Ovary (tissue), 9 donors: ENCODE measurements around the gene FOXO6. TPM values are rescaled to one million over a fixed set of nuclear protein-coding genes. Genes with fewer than 3 reads are reported as not detected.

ENCODE experiments used
- DNase-seq, 5 donors: peaks; one replicate each; pipeline ENCODE4 v3.0.0-alpha.2; 2019 to 2020
- H3K27ac ChIP-seq, 2 donors: fragments of 200-600 bp; one replicate each; pipeline versions ENCODE4 v1.5.1 to v1.8.0; 2019 to 2022
- H3K27me3 ChIP-seq: fragments of 200-600 bp; one replicate; pipeline ENCODE4 v1.8.0; 2022
- H3K36me3 ChIP-seq: fragments of 200-600 bp; sonication (generic); one replicate; pipeline ENCODE4 v1.5.1; 2019
- H3K4me1 ChIP-seq: one replicate; pipeline ENCODE4 v1.8.1; 2013; ENCODE audit warnings: mild to moderate bottlenecking, moderate library complexity; ENCODE audit not compliant: insufficient read depth
- H3K4me3 ChIP-seq: fragments of 200-600 bp; sonication (generic); one replicate; pipeline ENCODE4 v1.5.1; 2017
- H3K9me3 ChIP-seq, 2 donors: fragments of 200-600 bp in 1 of 2; sonication (generic) in 1 of 2; one replicate each; pipeline versions ENCODE4 v1.5.1 to v1.8.1; 2013 to 2019; ENCODE audit warnings: mild to moderate bottlenecking in 1 of 2, moderate library complexity in 1 of 2
- CTCF ChIP-seq, 3 donors: fragments of 450-650 bp in 2 of 3; fragments of 200-600 bp in 1 of 3; IDR thresholded peaks; one replicate each; pipeline versions ENCODE4 v1.5.1 to v1.8.0; 2016 to 2022; ENCODE audit warnings: antibody characterized with exemption in 3 of 3, mild to moderate bottlenecking in 1 of 3
- EP300 ChIP-seq: sonication (generic); formaldehyde crosslinking; IDR thresholded peaks from one replicate; pipeline ENCODE4 v1.6.1; 2017; ENCODE audit warnings: antibody characterized with exemption
- POLR2A ChIP-seq: fragments of 450-650 bp; IDR thresholded peaks from one replicate; pipeline ENCODE4 v1.6.1; 2017; ENCODE audit warnings: antibody characterized with exemption, mild to moderate bottlenecking, moderate library complexity
- WGBS, 3 donors: extraction: QIAGEN DNeasy Blood & Tissue Kit in 1 of 3; methylation state at CpG; one replicate each; pipeline versions ENCODE4 v1.1.5 to v1.1.7; 2013 to 2017; 5-methylcytosine and 5-hydroxymethylcytosine counted together
- intact Hi-C, 4 donors: fragments of 100-400 bp; cut with DNase I; formaldehyde crosslinking; loops; one replicate each; pipeline versions ENCODE4 v1.11.0 to v1.15.1; 2022 to 2023
- polyA plus RNA-seq, 2 donors: library from polyadenylated mRNA; stranded (reverse); fragments of 200-250 nt in 1 of 2; fragments of 350-450 nt in 1 of 2; fragmentation: Illumina TruSeq in 1 of 2; extraction: RNeasy Lipid Tissue Mini Kit (QIAGEN cat#74804) in 1 of 2; gene quantifications; one replicate each; pipeline ENCODE4 v1.2.3, GENCODE V29; 2013 to 2014
- total RNA-seq, 7 donors: library from RNA; depleted of rRNA in 2 of 7; stranded (reverse); fragments of >200 nt in 2 of 7; fragmentation: NEBNext Ultra II Directional in 3 of 7; extraction: Animal tissue kit (Norgen Biotek cat#: 25700) in 3 of 7; gene quantifications; one replicate each; pipeline versions ENCODE4 v1.1.0 to v1.2.4, GENCODE V29; 2016 to 2023
- donor health status: DM: no; HTN: no; CAD: no; lungs with moderate emphysema.
- donor health status: DM: no; HTN: no; CAD: no.
- donor health status: Bipolar disorder and iron deficiency.
- donor health status: DM: yes; HTN: yes; CAD: no.
- donor health status: DM: no; HTN: no; CAD: no.
- donor health status: DM: yes; HTN: yes; CAD: no.

FOXO6 gene
- total and polyA plus RNA-seq, 9 donors = 0.90 to 18.9 (median 6.1) TPM

- no peaks in the 10 kb centered on the region for H3K36me3 ChIP-seq
- DNase-seq = peak in 3 of 5 donors; percentile 34 to 43 (median 43)
- H3K27me3 ChIP-seq = no peaks in the 10 kb centered on the region
- 62 to 69% (median 68%) methylated on average over 8 of the region's 8 CpGs for WGBS, 3 donors
- no peaks in the 10 kb centered on the region for H3K9me3 ChIP-seq
- intact Hi-C loops = loop anchor here in 1 of 4 donors (5.0 kb wide), 1 partner anchor 49 kb away; no protein-coding TSS in a partner anchor
- H3K4me1 ChIP-seq = peaks cover 13% of the 10 kb centered on the region
- peak overlapping the region; percentile 61 for H3K4me3 ChIP-seq
- TF ChIP-seq CTCF (IDR thresholded peaks at IDR 0.05) (no peak), POLR2A (no peak), EP300 (no peak)
- H3K27ac ChIP-seq = no peak overlapping the region
These were observed 1.7 kb downstream of the FOXO6 start for GRCh38 chr1:41362749-41363590.

- Histone ChIP-seq H3K27ac (no peak overlapping the region), H3K4me1 (peaks cover 13% of the 10 kb centered on the region), H3K27me3 (no peaks in the 10 kb centered on the region), H3K9me3 (no peaks in the 10 kb centered on the region), H3K36me3 (no peaks in the 10 kb centered on the region), H3K4me3 (no peak overlapping the region)
- DNase-seq = peak in 1 of 5 donors; percentile 25
- 93 to 98% (median 93%) methylated on average over 4 of the region's 4 CpGs for WGBS, 3 donors
- TF ChIP-seq CTCF (IDR thresholded peaks at IDR 0.05) (no peak), POLR2A (no peak), EP300 (no peak)
- intact Hi-C loops = loop anchor here in 1 of 4 donors (5.0 kb wide), 1 partner anchor 49 kb away; no protein-coding TSS in a partner anchor
These were observed 2.5 kb downstream of the FOXO6 start for GRCh38 chr1:41363591-41364320.

DNA sequence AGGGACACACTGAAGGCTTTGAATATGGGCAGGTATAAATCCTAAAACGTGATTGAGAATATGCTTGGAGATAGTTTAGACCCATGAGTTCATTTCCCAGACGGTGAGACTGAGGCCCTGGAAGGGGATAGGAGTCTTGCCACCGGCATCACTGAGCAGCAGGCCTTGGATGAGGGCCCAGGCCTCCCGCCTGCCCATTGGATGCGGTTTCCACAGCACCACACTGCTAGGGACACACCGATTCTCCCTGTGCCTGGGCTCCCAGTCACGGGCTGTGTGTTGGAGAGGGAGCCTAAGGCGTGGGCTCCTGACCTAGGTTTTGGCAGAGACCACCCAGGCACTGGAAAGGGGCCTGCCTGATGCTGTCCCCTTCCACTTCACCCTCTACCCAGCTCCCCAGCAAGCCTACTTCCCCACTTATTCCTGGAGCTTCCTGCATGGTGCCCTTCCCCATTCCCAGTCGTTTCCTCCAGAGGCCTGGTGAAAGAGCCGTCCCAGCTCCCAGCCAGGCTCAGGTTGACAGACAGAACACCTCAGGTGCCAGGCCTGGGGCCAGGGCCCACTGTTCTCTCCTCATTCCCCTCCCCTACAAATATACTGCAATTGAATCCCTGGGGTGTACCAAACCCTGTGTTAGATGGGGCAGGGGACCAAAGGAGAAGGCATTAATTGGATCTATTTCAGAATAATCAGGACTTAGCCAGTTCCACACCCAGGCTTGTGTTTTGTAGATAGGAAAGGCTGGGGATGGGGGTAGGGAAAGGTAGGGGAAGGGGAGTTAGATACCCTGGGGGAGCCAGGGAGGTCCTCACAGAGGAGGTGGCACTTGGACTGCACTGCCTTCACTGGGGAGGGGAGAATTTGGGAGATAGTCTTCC is 3.4 kb downstream of the FOXO6 start:
- Histone ChIP-seq H3K9me3 (no peaks in the 10 kb centered on the region), H3K4me1 (peaks cover 13% of the 10 kb centered on the region), H3K27me3 (no peaks in the 10 kb centered on the region), H3K36me3 (no peaks in the 10 kb centered on the region), H3K4me3 (no peak overlapping the region), H3K27ac (peak overlapping the region in 1 of 2 donors; percentile 45)
- intact Hi-C loops = loop anchor here in 1 of 4 donors (5.0 kb wide), 1 partner anchor 48 kb away; no protein-coding TSS in a partner anchor
- peak in 2 of 5 donors; percentile 28 to 41 for DNase-seq
- WGBS, 3 donors = 78 to 91% (median 82%) methylated on average over 10 of the region's 10 CpGs
- TF ChIP-seq CTCF (IDR thresholded peaks at IDR 0.05) (no peak), POLR2A (no peak), EP300 (no peak)

GRCh38 chr1:41365320-41365633 is 4.0 kb downstream of the FOXO6 start:
- no peak for TF ChIP-seq POLR2A
- DNase-seq = peak in 1 of 5 donors; percentile 36
- H3K27me3 ChIP-seq = no peaks in the 10 kb centered on the region
- no peaks in the 10 kb centered on the region for H3K36me3 ChIP-seq
- H3K27ac ChIP-seq = peak overlapping the region; percentile 5 to 65
- intact Hi-C loops = no loop called here
- H3K9me3 ChIP-seq = no peaks in the 10 kb centered on the region
- H3K4me1 ChIP-seq = peaks cover 13% of the 10 kb centered on the region
- H3K4me3 ChIP-seq = no peak overlapping the region
